ENCODE measurements around the gene PARP1.

DNA sequence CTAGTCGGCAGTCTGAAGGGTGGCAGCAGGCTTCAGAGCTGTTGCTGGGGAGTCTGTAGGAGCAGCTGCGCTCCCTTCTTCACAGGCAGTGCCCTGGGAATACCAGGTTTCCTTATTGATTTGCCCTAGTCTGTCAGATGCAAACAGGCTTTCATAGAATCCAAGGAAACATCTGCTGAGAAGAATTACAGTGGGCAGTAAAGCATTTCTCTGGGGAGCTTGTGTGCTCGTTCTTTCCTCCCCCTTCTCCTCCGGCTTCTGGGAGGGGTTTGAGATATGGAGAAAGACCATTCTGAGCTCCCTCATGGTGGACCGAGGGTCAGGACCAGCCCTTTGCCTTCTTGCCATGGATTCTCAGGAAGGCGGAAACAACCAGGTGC is 25.4 kb upstream of the PARP1 start:
- TF ChIP-seq, protein P1, sequence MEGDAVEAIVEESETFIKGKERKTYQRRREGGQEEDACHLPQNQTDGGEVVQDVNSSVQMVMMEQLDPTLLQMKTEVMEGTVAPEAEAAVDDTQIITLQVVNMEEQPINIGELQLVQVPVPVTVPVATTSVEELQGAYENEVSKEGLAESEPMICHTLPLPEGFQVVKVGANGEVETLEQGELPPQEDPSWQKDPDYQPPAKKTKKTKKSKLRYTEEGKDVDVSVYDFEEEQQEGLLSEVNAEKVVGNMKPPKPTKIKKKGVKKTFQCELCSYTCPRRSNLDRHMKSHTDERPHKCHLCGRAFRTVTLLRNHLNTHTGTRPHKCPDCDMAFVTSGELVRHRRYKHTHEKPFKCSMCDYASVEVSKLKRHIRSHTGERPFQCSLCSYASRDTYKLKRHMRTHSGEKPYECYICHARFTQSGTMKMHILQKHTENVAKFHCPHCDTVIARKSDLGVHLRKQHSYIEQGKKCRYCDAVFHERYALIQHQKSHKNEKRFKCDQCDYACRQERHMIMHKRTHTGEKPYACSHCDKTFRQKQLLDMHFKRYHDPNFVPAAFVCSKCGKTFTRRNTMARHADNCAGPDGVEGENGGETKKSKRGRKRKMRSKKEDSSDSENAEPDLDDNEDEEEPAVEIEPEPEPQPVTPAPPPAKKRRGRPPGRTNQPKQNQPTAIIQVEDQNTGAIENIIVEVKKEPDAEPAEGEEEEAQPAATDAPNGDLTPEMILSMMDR (IDR thresholded peaks at IDR 0.05): no peak
- no peak for TF ChIP-seq EZH2 (IDR thresholded peaks at IDR 0.05; ENCODE audit: borderline replicate concordance, insufficient read depth, low read depth, low read length, poor library complexity, severe bottlenecking)
